Measurements from ENCODE around the gene SH3TC1. TPM values are rescaled to one million over a fixed set of nuclear protein-coding genes. Genes with fewer than 3 reads are reported as not detected.
A peak's percentile ranks its signal among the peaks of the same experiment; 100 is the strongest.

SH3TC1 gene
- polyA plus RNA-seq, 1 experiment, result 1.2 TPM

DNA sequence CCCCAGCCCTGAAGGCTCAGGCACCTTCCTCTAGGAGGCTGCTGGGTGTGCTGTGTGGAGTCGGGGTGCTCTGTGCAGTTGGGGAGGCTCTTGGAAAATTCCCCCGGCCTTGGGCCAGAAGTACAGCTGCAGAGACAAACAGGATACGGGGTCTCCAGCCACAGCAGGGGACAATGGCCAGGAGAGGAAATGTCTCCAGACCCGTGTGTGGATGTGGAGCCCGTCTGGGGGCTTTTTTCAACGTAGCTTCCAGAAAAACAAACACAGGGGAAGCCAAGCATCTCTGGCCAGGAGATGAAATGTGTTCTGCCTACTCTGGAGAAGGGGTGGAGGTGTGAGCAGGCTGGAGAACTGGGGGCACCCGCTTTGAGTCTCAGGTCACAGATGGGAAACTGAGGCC, 3.7 kb upstream of the SH3TC1 start:
- TF ChIP-seq, protein P1, sequence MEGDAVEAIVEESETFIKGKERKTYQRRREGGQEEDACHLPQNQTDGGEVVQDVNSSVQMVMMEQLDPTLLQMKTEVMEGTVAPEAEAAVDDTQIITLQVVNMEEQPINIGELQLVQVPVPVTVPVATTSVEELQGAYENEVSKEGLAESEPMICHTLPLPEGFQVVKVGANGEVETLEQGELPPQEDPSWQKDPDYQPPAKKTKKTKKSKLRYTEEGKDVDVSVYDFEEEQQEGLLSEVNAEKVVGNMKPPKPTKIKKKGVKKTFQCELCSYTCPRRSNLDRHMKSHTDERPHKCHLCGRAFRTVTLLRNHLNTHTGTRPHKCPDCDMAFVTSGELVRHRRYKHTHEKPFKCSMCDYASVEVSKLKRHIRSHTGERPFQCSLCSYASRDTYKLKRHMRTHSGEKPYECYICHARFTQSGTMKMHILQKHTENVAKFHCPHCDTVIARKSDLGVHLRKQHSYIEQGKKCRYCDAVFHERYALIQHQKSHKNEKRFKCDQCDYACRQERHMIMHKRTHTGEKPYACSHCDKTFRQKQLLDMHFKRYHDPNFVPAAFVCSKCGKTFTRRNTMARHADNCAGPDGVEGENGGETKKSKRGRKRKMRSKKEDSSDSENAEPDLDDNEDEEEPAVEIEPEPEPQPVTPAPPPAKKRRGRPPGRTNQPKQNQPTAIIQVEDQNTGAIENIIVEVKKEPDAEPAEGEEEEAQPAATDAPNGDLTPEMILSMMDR (IDR thresholded peaks at IDR 0.05; ENCODE audit: insufficient read depth, low read depth, low read length), result no peak
- Histone ChIP-seq H3K4me3 (ENCODE audit: low read depth, low read length) (no peak overlapping the region), H3K27me3 (ENCODE audit: control insufficient read depth, insufficient read depth, low read length) (peaks cover 9% of the 10 kb centered on the region), H3K36me3 (ENCODE audit: control insufficient read depth, insufficient read depth, low read length) (no peaks in the 10 kb centered on the region)
- CTCF ChIA-PET, result interaction anchor here (3.0 kb wide), 1 partner anchor 19 kb away, joined by 18 read pairs; no protein-coding TSS in a partner anchor
- POLR2A ChIA-PET, result no interaction called here
- no peak for DNase-seq (ENCODE audit: low read depth)

DNA sequence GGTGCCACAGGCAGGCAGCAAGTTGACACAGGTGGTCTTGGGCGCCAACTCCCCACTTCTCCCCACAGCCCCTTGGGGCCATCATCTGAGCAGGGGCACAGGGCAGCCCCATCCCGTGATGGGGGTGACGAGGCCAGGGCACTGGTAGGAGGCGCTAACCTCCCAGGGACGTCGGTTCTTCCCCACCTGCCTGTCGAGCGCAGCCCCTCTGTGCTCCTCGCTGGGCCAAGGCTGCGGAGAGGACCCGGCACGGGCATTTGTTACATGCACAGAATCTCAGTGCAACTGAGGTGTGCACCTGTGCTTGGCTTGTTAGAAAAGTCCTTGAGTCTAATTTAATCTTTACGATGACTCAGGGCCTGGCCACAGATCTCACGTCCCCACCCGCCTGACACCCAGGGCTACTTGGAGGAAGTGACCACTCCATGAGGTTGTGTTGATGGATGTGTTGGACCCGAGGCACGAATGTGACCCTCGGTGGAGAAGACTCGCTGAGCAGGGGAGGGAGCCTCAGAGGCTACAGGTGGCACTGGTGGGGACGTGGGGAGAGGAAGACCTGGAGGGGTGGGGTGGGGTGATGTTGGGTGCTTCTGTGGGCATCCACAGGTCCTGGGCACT, 3.1 kb upstream of the SH3TC1 start:
- peaks cover 9% of the 10 kb centered on the region for H3K27me3 ChIP-seq (ENCODE audit: control insufficient read depth, insufficient read depth, low read length)
- H3K4me3 ChIP-seq (ENCODE audit: low read depth, low read length), result no peak overlapping the region
- no peak for DNase-seq (ENCODE audit: low read depth)
- ChIA-PET CTCF (interaction anchor here (3.0 to 3.9 kb wide), 2 partner anchors 19 to 20 kb away, joined by 18 to 23 read pairs; no protein-coding TSS in a partner anchor), POLR2A (no interaction called here)
- TF ChIP-seq, protein P1 (IDR thresholded peaks at IDR 0.05; ENCODE audit: insufficient read depth, low read depth, low read length), result no peak
- no peaks in the 10 kb centered on the region for H3K36me3 ChIP-seq (ENCODE audit: control insufficient read depth, insufficient read depth, low read length)

DNA sequence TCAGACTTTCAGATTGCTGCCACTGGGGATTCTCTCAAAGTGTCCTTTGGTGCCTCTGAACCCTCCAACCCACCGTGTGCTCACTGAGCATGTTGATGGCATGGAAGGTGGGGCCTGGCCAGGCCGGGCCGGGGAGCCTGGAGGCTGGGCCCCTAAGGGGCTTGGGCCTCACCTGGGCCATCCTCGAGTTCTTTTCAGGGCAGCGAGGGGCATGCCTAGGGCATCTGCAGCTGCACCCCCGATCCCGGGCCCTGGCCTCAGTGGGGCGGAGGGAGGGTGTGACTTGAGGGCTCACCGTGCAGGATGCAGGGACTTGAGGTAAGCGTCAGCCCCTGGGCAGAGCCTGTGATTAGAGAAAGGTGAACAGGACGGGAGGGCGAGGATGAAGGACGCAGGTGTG, 1.6 kb upstream of the SH3TC1 start:
- CTCF ChIA-PET, result interaction anchor here (3.9 kb wide), 1 partner anchor 21 kb away, joined by 23 read pairs; no protein-coding TSS in a partner anchor

DNA sequence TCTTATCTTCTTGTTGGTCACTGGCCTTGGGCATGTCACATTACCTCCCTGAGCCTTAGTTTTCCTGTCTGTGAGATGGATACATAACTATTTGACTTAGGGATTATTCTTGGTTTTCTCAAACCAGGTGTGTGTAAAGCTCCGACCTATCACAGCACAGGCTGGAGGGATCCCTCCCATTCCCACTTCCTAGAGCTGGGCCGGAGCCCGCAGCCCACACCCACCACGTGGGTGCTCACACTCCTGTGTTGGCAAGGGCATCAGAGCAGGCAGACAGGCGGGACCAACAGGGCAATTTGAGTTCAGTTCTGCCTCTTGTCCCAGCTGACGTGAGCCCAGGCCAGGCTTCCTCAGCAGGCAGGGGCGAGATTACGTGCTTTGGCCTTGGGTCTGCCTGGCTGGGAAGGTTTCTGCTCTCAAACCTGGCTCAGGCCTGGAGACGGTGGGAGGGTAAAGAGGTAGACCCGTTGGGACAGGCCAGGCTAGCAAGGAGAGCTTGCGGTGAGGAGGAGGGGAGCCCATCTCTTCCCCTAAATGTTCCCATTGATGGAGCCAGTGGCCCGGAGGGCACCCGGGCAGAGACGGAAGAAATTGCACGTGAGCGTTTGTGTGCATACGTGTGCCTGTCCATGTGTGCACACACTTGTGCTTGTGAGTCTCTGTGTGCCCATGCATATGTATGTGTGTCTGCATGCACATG, 734 bp upstream of the SH3TC1 start:
- ChIA-PET CTCF (interaction anchor here (1.5 to 3.9 kb wide), 2 partner anchors 22 to 44 kb away, joined by 4 to 23 read pairs; no protein-coding TSS in a partner anchor), POLR2A (no interaction called here)
- H3K36me3 ChIP-seq (ENCODE audit: control insufficient read depth, insufficient read depth, low read length), result no peaks in the 10 kb centered on the region
- peaks cover 9% of the 10 kb centered on the region for H3K27me3 ChIP-seq (ENCODE audit: control insufficient read depth, insufficient read depth, low read length)
- no peak overlapping the region for H3K4me3 ChIP-seq (ENCODE audit: low read depth, low read length)
- DNase-seq (ENCODE audit: low read depth), result no peak
- TF ChIP-seq, protein P1 (IDR thresholded peaks at IDR 0.05; ENCODE audit: insufficient read depth, low read depth, low read length), result no peak

More for the DNA sequence above, 1.6 kb upstream of the SH3TC1 start:
- DNase-seq (ENCODE audit: low read depth), result no peak
- Histone ChIP-seq H3K36me3 (ENCODE audit: control insufficient read depth, insufficient read depth, low read length) (no peaks in the 10 kb centered on the region), H3K4me3 (ENCODE audit: low read depth, low read length) (no peak overlapping the region), H3K27me3 (ENCODE audit: control insufficient read depth, insufficient read depth, low read length) (peaks cover 11% of the 10 kb centered on the region)
- POLR2A ChIA-PET, result no interaction called here
- TF ChIP-seq, protein P1 (IDR thresholded peaks at IDR 0.05; ENCODE audit: insufficient read depth, low read depth, low read length), result no peak

DNA sequence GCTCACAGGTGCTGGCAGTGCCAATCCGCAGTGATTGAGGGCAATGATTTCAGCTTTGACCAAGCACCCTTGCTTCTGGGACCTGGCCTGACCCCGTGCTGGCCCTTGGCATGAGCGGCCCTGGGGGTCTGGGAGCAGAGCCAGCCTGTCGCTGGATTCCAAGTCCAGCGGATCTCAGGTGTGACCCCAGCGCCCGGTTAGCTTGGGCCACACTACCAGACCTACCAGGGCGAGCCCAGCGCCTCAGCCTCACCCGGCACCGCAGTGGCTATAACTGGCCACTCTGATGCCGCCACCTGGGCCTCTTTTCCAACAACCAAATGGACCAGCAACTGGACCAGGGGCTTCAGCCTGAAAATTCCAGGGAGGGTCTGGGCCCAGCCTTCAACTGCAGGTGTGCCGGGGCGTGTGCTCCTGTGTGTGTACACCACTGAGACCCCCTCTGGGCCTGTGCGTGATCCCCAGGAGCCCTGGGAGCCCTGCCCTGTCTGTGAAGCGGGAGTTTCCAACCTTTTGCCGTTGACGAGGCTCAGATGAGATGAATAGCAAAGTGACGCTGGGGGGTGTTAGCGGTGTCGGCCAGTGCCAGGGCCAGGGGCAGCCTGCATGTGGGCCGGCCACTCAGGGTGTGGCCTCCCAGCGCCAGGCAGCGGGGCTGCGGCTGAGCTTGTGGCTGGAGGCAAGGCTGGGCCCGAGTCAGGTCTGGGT, 658 bp downstream of the SH3TC1 start:
- ChIA-PET CTCF (interaction anchor here (1.5 to 3.9 kb wide), 2 partner anchors 23 to 42 kb away, joined by 4 to 23 read pairs; no protein-coding TSS in a partner anchor), POLR2A (no interaction called here)
- Histone ChIP-seq H3K4me3 (ENCODE audit: low read depth, low read length) (peak overlapping the region; percentile 31), H3K27me3 (ENCODE audit: control insufficient read depth, insufficient read depth, low read length) (peaks cover 2% of the 10 kb centered on the region), H3K36me3 (ENCODE audit: control insufficient read depth, insufficient read depth, low read length) (no peaks in the 10 kb centered on the region)
- TF ChIP-seq, protein P1 (IDR thresholded peaks at IDR 0.05; ENCODE audit: insufficient read depth, low read depth, low read length), result no peak
- no peak for DNase-seq (ENCODE audit: low read depth)

All from BJ (cell line).